Measurements from ENCODE around the gene EIF4B. TPM values are rescaled to one million over a fixed set of nuclear protein-coding genes. Genes with fewer than 3 reads are reported as not detected.

EIF4B gene
- total and polyA plus RNA-seq, 2 of the 13 experiments (the other 11 are each of a cell fraction or from before 2014, with no cell fraction given) = 416 to 548 TPM

- TF ChIP-seq ZBTB25 (CRISPR knock-in tag; IDR thresholded peaks at IDR 0.05) (peak; percentile 68; the same call in 1 of the 2 replicates), ZNF512 (CRISPR knock-in tag; IDR thresholded peaks at IDR 0.05) (no peak), HNF4A (CRISPR knock-in tag; IDR thresholded peaks at IDR 0.05) (peak; percentile 32; the same call in 1 of the 2 replicates), ZNF18 (CRISPR knock-in tag; IDR thresholded peaks at IDR 0.05; ENCODE audit: insufficient replicate concordance) (no peak), IRF2 (CRISPR knock-in tag; IDR thresholded peaks at IDR 0.05) (peak; percentile 88), ZSCAN25 (CRISPR knock-in tag; IDR thresholded peaks at IDR 0.05) (no peak; the same call in 1 of the 2 replicates), ZNF598 (CRISPR knock-in tag; IDR thresholded peaks at IDR 0.05; ENCODE audit: borderline replicate concordance) (no peak), ZNF737 (CRISPR knock-in tag; IDR thresholded peaks at IDR 0.05; ENCODE audit: borderline replicate concordance) (no peak), ZNF629 (CRISPR knock-in tag; conservative IDR thresholded peaks at IDR 0.05) (no peak; the same call in 1 of the 2 replicates), GATAD2A (CRISPR knock-in tag; IDR thresholded peaks at IDR 0.05) (peak; percentile 73), SMAD1 (CRISPR knock-in tag; IDR thresholded peaks at IDR 0.05; ENCODE audit: borderline replicate concordance, low read depth) (no peak), TFDP1 (CRISPR knock-in tag; IDR thresholded peaks at IDR 0.05; ENCODE audit: borderline replicate concordance) (peak; percentile 38; the same call in 1 of the 2 replicates), ZUFSP (CRISPR knock-in tag; IDR thresholded peaks at IDR 0.05; ENCODE audit: borderline replicate concordance) (no peak), RNF2 (conservative IDR thresholded peaks at IDR 0.05; ENCODE audit: low read depth) (0 out of 2 replicates have a peak, but pooled peaks have one; percentile 46), CENPBD1 (CRISPR knock-in tag; IDR thresholded peaks at IDR 0.05; ENCODE audit: borderline replicate concordance, low read depth) (no peak), NFRKB (IDR thresholded peaks at IDR 0.05) (no peak), ZNF335 (CRISPR knock-in tag; IDR thresholded peaks at IDR 0.05) (0 out of 2 replicates have a peak, but pooled peaks have one; percentile 57), TSC22D2 (CRISPR knock-in tag; IDR thresholded peaks at IDR 0.05; ENCODE audit: borderline replicate concordance) (no peak; the same call in 1 of the 2 replicates), ZSCAN9 (CRISPR knock-in tag; IDR thresholded peaks at IDR 0.05; ENCODE audit: borderline replicate concordance) (peak; percentile 77), ZNF788 (CRISPR knock-in tag; IDR thresholded peaks at IDR 0.05; ENCODE audit: borderline replicate concordance) (no peak; the same call in 1 of the 2 replicates), ZNF746 (CRISPR knock-in tag; IDR thresholded peaks at IDR 0.05) (0 out of 2 replicates have a peak, but pooled peaks have one; percentile 23), SMARCE1 (IDR thresholded peaks at IDR 0.05; ENCODE audit: borderline replicate concordance) (no peak)
Observed at GRCh38 chr12:52980650-52981423, 25.4 kb upstream of the EIF4B start (continued).
